ENCODE data around the gene TOX3. TPM values are rescaled to one million over a fixed set of nuclear protein-coding genes. Genes with fewer than 3 reads are reported as not detected.

TOX3 gene
- total RNA-seq, 1 experiment from 2014 or later = not detected

- no peak for DNase-seq (ENCODE audit: low read depth)
These were observed 93.3 kb downstream of the TOX3 start for GRCh38 chr16:52453644-52454043.

GRCh38 chr16:52451971-52452421, 94.9 kb downstream of the TOX3 start:
- no peak for DNase-seq (ENCODE audit: low read depth)

- DNase-seq (ENCODE audit: low read depth) = no peak
These were observed 96.0 kb downstream of the TOX3 start for GRCh38 chr16:52450916-52451315.

GRCh38 chr16:52450241-52450640, 96.7 kb downstream of the TOX3 start:
- no peak for DNase-seq (ENCODE audit: low read depth)

DNA sequence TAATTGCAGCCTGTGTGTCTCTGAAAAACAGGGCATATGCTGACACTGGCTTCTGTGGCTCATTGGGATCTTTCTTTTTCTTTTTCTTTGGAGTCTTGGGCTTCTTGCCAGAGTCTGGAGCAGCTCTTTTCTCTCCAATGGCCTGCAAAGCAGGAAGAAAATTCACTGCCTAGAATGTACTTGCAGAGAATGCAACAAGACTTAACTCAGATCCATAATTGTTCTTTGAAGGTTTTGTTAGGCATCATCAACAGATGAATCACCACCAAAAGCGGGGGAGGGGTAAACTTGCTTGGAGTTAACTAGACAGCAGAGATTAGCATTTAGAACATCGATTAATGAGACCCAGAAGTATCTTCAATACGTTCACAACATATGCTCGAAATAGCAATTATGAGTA, 100.9 kb downstream of the TOX3 start:
- DNase-seq (ENCODE audit: low read depth) = no peak

DNA sequence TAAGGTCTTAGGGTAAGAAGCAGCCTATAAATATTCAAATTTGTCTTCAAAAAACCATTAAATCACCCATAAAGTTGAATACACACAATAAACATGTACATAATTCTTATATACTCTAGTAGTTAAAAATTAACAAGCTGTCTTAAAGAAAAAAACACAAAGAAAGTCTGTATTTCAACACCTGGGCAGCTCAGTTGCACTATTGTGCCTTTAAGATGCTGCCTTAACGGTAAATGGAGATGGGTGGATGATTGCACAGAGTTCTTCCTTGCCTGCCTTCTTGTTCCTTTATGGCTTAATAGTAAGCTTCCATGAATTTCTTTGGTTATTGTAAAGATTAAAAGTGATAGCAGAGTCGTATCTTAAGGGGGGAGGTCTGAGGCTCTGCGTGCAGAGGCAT, 105.1 kb downstream of the TOX3 start:
- DNase-seq (ENCODE audit: low read depth) = no peak

DNA sequence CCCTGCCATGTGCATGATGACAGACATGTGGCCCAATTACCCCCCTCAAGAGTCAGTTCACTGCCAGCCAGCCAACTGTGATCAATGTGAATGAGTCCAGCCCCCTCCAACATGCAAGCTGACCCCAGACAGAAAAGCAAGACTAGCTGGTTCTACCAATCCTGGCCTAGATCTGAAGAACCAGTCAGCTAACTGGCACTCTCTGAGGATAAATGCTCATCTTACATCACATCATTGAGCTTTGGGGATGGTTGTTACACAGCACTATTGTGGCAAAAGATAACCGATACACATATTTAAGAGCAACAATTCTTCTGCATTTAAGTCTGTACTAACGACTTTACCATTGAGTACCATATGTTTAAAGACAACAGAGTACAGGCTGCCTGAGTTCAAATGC, 106.7 kb downstream of the TOX3 start:
- DNase-seq (ENCODE audit: low read depth) = no peak

DNA sequence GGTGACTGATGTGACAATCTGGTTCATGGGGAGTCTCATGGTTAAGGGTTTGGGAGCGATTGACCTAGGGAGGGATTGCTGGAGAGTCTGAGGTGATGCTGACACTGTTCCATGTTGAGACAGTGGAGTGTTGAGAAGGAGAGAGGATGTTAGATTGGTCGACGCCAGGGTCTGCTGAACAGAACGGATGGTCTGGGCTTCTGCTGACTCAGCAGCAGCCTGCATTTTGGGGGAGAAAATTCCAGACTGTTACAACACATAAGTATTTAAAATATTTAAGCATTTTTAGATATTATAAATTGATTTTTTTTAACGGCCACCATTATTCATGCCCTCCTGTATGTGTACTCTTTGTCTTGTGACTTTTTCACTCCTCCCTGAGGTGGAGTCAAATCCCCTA, 107.2 kb downstream of the TOX3 start:
- DNase-seq (ENCODE audit: low read depth) = no peak

DNA sequence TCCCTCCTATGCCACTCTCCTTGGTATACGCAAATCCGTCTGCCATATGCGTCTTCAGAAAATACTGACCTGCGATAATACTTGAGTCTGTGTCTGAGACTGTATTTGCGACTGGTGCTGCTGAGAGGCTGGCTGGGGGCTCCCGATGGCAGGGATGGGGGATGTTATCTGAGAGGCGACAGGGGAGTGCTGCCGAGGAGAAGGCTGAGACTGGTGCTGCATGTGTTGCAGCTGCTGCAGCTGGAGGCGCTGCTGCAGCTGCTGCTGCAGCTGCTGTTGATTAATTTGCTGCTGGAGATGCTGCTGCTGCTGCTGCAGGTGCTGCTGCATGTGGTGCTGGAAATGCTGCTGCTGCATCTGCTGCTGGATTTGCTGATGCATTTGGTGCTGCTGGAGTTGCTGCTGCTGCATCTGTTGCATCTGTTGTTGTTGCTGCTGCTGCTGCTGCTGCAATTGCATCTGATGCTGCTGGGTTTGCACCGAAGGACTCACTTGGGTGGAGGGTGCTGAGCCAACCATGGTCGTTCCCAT, 107.7 kb downstream of the TOX3 start:
- DNase-seq (ENCODE audit: low read depth) = no peak

DNA sequence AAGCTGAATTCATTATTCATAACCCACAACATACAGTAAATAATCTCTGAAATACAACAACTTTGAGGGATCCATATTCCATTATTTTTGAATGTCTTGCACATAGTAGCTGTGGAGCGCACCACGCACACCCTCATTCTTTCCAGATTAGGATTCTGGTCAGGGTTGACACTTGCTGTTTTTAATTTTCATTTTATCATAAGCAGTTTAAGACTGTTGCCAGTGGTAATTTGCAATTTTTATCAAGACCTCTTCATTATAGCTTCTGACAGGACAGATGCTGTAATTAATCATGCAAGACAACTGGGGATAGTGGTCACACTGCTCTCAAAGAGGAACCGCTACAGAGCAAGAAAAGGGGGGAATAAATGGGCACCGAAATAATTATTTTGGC, 109.7 kb downstream of the TOX3 start:
- DNase-seq (ENCODE audit: low read depth) = no peak

DNA sequence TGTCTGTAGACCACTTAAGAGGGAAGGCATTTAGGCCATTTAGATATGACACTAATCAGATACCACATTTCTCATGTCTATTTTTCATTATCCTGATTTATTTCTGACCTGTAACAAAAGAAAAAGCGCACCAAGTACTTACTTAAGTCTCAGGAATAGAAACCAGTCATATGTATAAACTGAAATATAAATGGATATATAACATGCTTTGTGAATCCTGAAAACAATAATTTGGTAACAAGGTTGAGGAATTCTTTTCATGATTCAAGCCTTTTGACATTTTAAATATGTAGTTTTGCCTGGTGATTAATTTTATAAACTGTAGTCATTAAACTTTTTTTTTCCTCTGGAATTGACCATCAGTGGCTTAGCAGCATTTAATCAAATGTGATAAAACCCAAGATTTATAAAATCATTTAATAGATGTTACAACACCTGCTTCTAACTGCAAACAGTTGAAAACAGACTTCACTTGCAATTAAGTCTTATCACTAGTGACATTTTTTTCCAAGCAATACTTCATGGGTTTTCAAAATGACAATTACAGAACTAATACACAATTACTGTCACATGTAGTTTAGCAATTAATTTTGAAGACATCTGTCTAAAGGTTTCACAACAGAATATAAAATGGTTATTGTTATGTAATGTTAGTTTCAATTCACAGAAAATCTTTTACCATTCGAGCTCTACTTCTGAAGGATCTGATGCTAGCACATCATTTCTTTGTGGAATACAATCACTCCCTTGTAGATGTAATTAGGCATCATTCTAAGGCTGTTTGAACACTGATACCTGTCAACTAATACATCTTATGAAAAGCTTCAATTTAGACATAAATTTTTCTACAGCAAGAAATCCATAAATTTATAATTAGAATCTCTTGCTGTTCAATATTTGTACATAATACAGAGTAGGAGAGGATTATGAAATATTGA, 110.3 kb downstream of the TOX3 start:
- DNase-seq (ENCODE audit: low read depth) = no peak

GRCh38 chr16:52434224-52434623, 112.7 kb downstream of the TOX3 start:
- no peak for DNase-seq (ENCODE audit: low read depth)

- no peak for DNase-seq (ENCODE audit: low read depth)
These were observed 113.3 kb downstream of the TOX3 start for GRCh38 chr16:52433643-52434042.

DNA sequence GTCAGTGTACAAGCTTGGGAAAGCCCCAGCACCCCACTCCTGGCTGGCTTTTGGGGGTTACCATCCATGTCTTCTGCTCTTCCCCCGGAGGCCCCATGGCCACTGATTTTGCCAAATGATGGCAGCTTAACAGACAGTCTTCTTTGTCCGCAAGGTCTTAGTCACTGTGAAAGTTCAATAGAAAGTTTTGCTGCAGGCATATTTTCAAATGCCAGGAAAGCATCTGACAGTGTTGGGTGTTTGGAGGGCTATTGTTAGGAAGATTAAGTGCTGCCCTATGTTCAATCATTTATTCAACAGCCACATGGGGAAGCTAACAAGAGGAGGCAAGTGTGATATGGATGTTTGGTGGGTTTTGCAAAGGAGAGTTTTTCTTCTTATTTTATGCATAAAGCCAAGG, 122.4 kb downstream of the TOX3 start:
- DNase-seq (ENCODE audit: low read depth) = no peak

- no peak for DNase-seq (ENCODE audit: low read depth)
These were observed 124.6 kb downstream of the TOX3 start for GRCh38 chr16:52422307-52422706.

DNA sequence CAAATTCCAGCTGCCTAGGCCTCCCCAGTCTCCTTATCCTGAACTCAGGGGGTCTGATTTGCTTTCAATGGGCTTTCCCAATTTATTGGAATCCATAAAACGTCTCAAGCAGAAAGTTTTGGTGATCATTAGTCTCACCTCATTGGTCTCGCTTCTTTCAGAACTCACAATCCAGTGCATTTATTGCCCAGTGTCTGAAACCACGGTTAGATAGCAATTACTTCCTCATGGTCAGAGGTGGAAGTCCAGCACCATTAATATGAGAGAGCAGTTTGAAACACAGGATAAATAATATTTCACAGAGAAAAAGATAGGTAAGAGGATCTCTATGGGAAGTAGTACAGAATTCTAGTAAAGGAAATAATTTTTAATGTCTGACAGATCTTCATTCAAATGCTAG, 128.7 kb downstream of the TOX3 start:
- DNase-seq (ENCODE audit: low read depth) = no peak

- no peak for DNase-seq (ENCODE audit: low read depth)
These were observed 130.1 kb downstream of the TOX3 start for GRCh38 chr16:52416888-52417287.

DNA sequence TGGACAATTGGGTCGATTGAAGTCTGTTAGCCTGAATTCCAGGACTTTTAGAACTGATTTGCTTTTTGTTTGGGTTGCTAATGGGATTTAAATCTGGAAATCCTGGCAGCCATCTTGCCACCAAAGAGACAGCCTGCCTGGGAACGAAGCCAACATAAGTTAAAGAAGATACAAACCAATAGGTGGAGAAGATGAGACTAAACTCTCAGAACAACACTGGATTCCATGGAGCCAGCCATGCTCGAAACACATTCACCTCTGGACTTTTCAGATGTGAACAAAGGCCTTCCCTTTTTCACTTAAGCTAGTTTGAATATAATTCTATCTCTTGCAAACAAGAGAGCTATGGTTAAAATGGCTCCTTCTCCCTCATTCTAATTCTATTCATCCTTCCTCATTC, 135.9 kb downstream of the TOX3 start:
- no peak for DNase-seq (ENCODE audit: low read depth)

DNA sequence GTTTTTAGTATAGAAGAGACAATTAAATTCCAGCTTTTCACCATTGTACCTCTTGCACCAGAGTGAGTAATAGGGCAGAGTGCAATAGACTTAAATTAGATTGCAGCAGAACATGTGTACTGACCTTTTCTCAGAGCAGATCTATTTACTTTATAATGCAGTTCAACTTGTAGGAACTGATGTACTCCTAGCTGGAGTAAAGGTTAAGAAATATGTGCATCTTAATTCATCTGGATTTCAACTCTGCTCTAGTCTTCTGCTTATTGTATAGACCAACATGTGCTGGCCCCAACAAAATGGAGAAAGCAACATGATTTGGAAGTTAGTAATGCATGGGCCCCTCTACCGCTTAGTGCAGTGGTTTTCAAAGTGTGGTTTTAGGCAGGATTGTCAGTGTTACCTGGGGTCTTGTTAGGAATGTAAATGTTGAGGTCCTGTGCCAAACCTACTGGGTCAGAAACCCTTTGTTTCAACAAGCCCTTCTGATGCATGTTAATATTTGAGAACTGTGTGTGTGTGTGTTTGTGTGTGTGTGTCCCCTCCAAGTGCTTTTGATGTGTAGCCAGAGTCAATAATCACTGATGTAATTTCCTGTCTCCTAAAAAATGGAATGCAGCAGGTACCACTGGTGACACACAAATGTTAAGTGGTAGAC, 138.6 kb downstream of the TOX3 start:
- DNase-seq (ENCODE audit: low read depth) = no peak

DNA sequence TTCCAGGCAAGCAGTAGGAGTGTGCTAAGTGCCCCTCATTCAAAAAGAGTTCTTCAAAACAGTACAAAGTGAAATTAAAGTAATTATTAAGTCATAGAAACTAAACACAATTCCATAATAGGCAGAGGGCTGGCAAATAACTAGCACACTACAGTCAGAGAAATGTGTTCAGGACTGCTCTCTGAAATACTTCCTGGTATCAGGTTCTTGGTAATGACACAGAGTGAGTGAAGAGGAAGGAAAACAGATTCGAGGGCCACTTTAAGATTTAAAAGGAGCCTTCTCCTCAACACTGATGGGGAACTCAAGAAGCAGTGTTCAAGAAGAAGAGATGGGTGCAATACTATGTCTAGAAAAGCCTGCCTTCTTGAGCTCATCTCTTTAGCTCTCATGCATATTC, 139.2 kb downstream of the TOX3 start:
- DNase-seq (ENCODE audit: low read depth) = no peak

DNA sequence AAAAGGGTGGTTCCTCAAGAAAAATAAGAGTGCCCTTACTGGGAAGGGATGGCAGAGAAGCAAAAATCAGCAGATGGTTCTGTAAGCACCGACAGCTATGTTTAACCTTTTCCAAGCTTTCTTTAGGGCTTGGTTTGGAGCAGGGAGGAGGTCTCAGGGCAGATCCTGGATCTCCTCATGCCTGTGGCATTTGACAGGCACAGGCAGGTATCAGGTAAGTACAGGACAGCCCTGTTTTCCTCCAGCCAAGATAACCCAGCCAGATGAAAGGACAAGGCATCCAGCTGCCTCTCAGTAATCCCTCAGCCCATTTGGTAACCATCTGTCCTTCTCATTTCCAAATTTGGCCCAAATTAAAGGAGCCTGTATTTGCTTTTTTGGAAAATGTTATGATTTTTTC, 141.5 kb downstream of the TOX3 start:
- no peak for DNase-seq (ENCODE audit: low read depth)

DNA sequence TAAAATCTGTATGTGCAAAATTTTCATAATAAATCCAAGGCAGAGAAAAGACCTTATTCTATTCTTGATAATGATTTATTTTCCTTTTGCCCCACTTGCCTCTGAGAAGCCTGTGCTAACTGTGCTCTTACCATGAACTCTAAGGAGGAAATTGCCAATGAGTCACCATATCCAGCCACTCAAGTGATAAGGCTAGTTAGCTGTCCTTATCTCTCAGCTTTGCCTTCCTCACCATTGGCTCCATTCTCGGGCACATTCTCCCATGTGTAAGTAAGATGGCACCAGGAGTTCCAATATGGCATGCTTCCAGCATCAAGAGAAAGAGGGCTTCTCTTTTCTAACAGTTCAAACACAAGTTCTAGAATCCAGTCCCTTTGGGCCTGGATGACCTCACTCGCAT, 142.4 kb downstream of the TOX3 start:
- no peak for DNase-seq (ENCODE audit: low read depth)

DNA sequence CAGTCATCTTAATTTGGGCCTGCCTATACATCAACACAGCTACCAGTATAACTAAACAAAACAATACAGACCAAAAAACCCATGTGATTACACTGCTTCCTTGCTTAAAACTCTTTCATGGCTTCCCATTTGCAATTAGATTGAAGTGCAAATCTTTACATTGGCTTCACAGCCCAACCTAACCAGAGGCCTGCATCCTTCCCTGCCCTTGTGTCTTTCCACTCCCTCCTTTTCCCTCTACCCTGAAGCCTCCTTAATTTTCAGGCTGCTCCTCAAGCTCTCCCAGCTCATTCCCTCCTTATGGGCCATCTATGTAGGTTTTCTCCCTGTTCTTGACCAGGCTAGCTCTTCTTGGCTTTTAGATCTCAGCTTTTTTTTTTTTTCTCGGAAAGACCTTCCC, 147.8 kb downstream of the TOX3 start:
- no peak for DNase-seq (ENCODE audit: low read depth)

Measured in HT1080 (cell line).